ENCODE results near the gene SEPTIN12.

- TF ChIP-seq CTCF (IDR thresholded peaks at IDR 0.05; ENCODE audit: low read length) = no peak
- TF ChIP-seq EZH2 (optimal IDR thresholded peaks at IDR 0.05; ENCODE audit: low read depth, low read length) = no peak
These were observed 19.4 kb downstream of the SEPTIN12 start for GRCh38 chr16:4768549-4769305.

Measured in MM.1S (cell line).